ENCODE results near the gene CFDP1.

Gene CFDP1

DNA sequence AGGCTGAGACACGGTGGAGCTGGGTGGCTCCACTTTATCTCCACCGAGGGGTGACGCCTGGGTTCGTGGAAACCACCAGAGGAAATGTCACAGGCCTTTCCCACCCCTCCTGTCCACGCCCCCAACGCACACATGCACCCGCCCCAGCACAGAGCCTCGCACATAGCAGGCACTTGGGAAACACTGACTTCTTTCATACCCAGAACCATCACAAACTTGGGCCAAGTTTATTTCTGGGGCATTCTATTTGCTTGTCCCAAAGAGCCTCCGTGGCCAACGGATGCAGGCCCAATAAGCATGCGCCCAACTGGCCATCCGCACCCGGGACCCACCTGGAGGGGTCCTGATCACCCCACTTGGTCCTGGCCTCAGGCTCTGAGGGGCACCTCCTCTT, 185.2 kb downstream of the CFDP1 start:
- no peak for DNase-seq

DNA sequence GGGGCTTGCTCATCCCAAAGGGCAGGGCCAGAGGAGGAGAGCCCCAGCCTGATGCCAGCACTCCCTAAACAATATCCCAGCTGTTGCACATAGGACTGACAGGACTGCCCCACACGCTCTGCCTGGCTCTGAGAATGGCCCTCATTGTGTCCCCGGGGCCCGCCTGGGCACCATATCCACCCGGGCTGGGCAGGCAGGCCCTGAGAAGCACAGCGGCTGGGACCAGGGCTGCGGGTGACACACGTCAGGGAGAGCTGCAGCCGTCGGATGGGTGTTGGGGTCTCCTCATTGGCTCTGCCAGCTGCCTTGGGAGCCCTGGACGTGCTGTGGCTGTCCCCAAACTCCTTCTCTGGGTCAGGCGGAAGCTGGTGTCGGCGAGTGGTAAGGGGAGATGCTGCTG, 186.1 kb downstream of the CFDP1 start:
- no peak for DNase-seq

DNA sequence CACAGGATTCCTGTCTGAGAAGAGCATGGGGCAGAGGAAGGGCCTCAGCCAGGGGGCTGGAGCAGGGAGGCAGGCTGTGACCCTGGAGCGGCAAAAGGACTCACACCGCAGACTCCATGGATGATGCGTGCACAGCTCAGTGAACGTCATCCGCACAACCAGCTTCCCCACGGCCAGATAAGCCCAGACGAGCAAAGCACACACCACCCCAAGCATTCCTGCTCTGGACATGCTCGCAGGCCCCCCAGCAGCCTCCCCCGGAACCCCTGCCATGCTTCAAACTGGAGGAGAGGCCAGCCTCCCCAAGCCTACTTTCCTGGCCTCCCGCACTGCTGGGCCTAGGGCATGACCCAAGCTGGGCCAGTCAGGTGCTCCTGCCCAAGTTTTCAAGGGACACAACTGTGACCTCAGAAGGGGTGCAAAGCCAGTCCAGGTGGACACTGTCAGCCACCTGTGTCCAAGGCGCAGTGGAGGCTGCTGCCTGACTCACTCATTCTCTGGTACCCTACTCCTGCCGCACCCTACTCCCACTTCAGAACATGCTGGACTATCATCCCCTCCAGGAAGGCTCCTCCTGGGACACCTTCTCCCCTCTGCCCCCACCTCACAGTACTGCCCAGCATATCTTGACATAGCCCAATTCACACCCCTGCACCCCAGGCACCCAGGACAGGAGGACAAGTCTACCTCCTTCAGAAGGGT, 186.6 kb downstream of the CFDP1 start:
- DNase-seq: no peak

DNA sequence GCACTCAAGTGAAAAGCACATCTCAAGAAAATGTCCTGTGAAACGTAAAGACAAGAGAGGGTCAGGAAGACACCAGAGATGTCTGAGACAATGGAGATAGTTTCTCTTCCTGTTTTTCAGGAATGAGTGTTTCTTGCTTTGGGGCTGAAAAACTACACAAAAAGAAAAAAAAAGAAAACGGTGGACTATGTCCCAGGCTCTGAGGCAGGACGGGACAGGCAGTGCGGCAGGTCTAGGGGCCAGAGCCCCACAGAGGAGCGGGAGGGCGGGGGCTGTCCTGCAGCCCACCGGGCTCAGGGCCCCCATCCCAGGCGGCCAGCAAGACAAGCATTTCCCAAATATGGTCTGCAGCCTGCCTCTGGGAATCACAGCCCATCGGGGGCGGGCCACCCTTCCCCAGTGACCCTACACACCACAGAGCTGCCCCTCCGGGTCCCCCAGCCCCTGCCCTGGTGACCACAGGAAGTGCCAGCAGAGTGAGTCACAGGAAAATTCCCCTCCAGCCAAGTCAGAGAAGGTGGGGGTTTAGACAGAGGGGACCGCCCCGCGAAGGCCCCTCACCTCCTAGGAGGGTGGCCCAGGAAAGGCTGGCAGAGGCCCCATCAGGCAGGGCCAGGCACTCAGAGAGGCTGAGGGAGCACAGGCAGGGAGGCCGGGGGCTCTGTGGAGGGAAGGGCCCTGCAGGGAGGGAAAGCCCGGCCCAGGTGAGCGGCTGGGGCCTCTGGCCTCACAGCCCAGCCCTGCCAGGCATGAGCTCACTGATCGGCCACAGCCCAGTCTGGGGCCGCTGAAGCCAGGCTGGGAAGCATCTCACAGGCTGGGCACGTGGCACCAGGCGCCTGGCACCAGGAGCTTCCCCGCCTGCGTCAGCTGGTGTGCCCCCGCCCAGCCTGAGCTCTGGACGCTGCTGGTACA, 188.2 kb downstream of the CFDP1 start:
- peak; percentile 85 for DNase-seq

DNA sequence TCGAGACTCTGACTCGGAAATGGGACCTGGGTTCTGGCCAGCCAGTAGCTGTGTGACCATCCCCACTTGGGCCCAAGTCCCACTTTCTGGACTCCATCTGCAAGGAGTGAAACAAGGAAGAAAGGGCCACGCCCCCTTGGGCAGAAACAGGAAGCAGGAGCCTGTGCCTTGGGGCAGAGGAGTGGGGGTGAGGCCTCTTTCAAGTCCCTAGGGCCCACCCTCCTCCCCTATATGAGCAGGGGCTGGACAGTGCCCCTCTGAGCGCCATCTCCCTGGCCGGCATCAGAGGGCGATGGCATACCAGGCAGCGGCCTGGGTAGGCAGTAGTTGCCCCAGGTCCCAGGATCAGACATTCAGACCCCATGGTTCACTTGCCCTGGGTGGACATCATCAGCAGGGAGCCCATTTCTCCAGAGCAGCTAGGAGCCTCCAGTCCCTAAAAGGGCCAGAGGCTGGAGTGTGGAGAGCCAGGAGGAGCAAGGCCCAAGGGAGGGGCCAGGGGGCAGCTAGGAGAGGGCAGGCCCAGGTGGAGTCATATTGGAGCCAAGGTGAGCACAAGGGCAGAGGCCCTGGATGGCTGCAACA, 189.0 kb downstream of the CFDP1 start:
- DNase-seq: no peak
